Memory B cell (primary cell): ENCODE results near the gene USP32.
"Not testable (repeated sequence)": the region's sequence is repeated elsewhere in the genome, so short reads cannot be mapped to it uniquely, and the experiment has no call there.

ENCODE experiments used
- ATAC-seq: fragments of 150-1000 bp; cut with Tn5 transposase; 2 replicates; pipeline ENCODE4 v1.10.0; 2021; ENCODE audit warnings: low read depth, mild to moderate bottlenecking, moderate library complexity
- DNase-seq, 2 donors: peaks; one replicate each; pipeline ENCODE4 v3.0.0; 2022; ENCODE audit warnings: low spot score in 2 of 2
- H3K27ac Mint-ChIP-seq: one replicate; pipeline ENCODE4 v1.8.0; 2022; ENCODE audit warnings: mild to moderate bottlenecking, moderate library complexity, mixed read lengths
- H3K27me3 Mint-ChIP-seq: one replicate; pipeline ENCODE4 v1.8.0; 2022; ENCODE audit warnings: mixed read lengths
- H3K36me3 Mint-ChIP-seq: one replicate; pipeline ENCODE4 v1.8.0; 2022; ENCODE audit warnings: mild to moderate bottlenecking, mixed read lengths
- H3K4me1 Mint-ChIP-seq: one replicate; pipeline ENCODE4 v1.8.0; 2022; ENCODE audit warnings: mixed read lengths
- H3K4me3 Mint-ChIP-seq: one replicate; pipeline ENCODE4 v1.8.0; 2022; ENCODE audit warnings: mild to moderate bottlenecking, moderate library complexity, mixed read lengths
- H3K9me3 Mint-ChIP-seq: one replicate; pipeline ENCODE4 v1.8.0; 2022; ENCODE audit warnings: mixed read lengths

Gene USP32

GRCh38 chr17:60419875-60420274, 27.9 kb upstream of the USP32 start:
- not testable (repeated sequence) for ATAC-seq, H3K4me1 Mint-ChIP-seq, H3K4me3 Mint-ChIP-seq, H3K9me3 Mint-ChIP-seq, H3K36me3 Mint-ChIP-seq, DNase-seq, H3K27me3 Mint-ChIP-seq, H3K27ac Mint-ChIP-seq

GRCh38 chr17:60419003-60419402, 27.1 kb upstream of the USP32 start:
- not testable (repeated sequence) for H3K9me3 Mint-ChIP-seq, H3K27ac Mint-ChIP-seq, ATAC-seq, DNase-seq, H3K36me3 Mint-ChIP-seq, H3K4me1 Mint-ChIP-seq, H3K4me3 Mint-ChIP-seq, H3K27me3 Mint-ChIP-seq

GRCh38 chr17:60416368-60416925, 24.5 kb upstream of the USP32 start:
- Mint-ChIP-seq H3K4me1 (peaks cover 6% of the 10 kb centered on the region), H3K36me3 (no peaks in the 10 kb centered on the region), H3K27me3 (no peaks in the 10 kb centered on the region), H3K9me3 (no peaks in the 10 kb centered on the region), H3K4me3 (no peak overlapping the region), H3K27ac (no peak overlapping the region)
- ATAC-seq (no peak), DNase-seq (no peak)

GRCh38 chr17:60415146-60415545, 23.2 kb upstream of the USP32 start:
- Mint-ChIP-seq H3K4me3 (no peak overlapping the region), H3K36me3 (no peaks in the 10 kb centered on the region), H3K4me1 (no peaks in the 10 kb centered on the region), H3K9me3 (no peaks in the 10 kb centered on the region), H3K27me3 (no peaks in the 10 kb centered on the region), H3K27ac (no peak overlapping the region)
- ATAC-seq (no peak), DNase-seq (no peak)

GRCh38 chr17:60412701-60413100, 20.8 kb upstream of the USP32 start:
- H3K27ac Mint-ChIP-seq, result no peak overlapping the region
- no peaks in the 10 kb centered on the region for H3K9me3 Mint-ChIP-seq
- H3K4me1 Mint-ChIP-seq, result no peaks in the 10 kb centered on the region
- no peaks in the 10 kb centered on the region for H3K27me3 Mint-ChIP-seq
- no peak overlapping the region for H3K4me3 Mint-ChIP-seq
- no peak for DNase-seq
- H3K36me3 Mint-ChIP-seq, result no peaks in the 10 kb centered on the region
- no peak for ATAC-seq

GRCh38 chr17:60410001-60410400, 18.1 kb upstream of the USP32 start:
- H3K27ac Mint-ChIP-seq, result no peak overlapping the region
- H3K9me3 Mint-ChIP-seq, result no peaks in the 10 kb centered on the region
- no peak for ATAC-seq
- H3K4me1 Mint-ChIP-seq, result peaks cover 3% of the 10 kb centered on the region
- H3K36me3 Mint-ChIP-seq, result no peaks in the 10 kb centered on the region
- DNase-seq, result no peak
- no peaks in the 10 kb centered on the region for H3K27me3 Mint-ChIP-seq
- no peak overlapping the region for H3K4me3 Mint-ChIP-seq

- no peak overlapping the region for H3K27ac Mint-ChIP-seq
- H3K27me3 Mint-ChIP-seq, result no peaks in the 10 kb centered on the region
- ATAC-seq (no peak), DNase-seq (no peak)
- peaks cover 3% of the 10 kb centered on the region for H3K4me1 Mint-ChIP-seq
- H3K9me3 Mint-ChIP-seq, result no peaks in the 10 kb centered on the region
- H3K4me3 Mint-ChIP-seq, result no peak overlapping the region
- no peaks in the 10 kb centered on the region for H3K36me3 Mint-ChIP-seq
Observed at GRCh38 chr17:60406887-60407286, 15.0 kb upstream of the USP32 start.

GRCh38 chr17:60403962-60404361, 12.0 kb upstream of the USP32 start:
- no peaks in the 10 kb centered on the region for H3K9me3 Mint-ChIP-seq
- ATAC-seq (no peak), DNase-seq (no peak)
- no peak overlapping the region for H3K27ac Mint-ChIP-seq
- H3K27me3 Mint-ChIP-seq, result no peaks in the 10 kb centered on the region
- H3K36me3 Mint-ChIP-seq, result no peaks in the 10 kb centered on the region
- H3K4me3 Mint-ChIP-seq, result no peak overlapping the region
- peaks cover 18% of the 10 kb centered on the region for H3K4me1 Mint-ChIP-seq

- DNase-seq, result no peak
- no peaks in the 10 kb centered on the region for H3K36me3 Mint-ChIP-seq
- ATAC-seq, result no peak
- no peak overlapping the region for H3K4me3 Mint-ChIP-seq
- H3K4me1 Mint-ChIP-seq, result peaks cover 18% of the 10 kb centered on the region
- H3K9me3 Mint-ChIP-seq, result no peaks in the 10 kb centered on the region
- H3K27me3 Mint-ChIP-seq, result no peaks in the 10 kb centered on the region
- no peak overlapping the region for H3K27ac Mint-ChIP-seq
Observed at GRCh38 chr17:60403523-60403810, 11.5 kb upstream of the USP32 start.

- H3K36me3 Mint-ChIP-seq, result no peaks in the 10 kb centered on the region
- DNase-seq, result no peak
- no peaks in the 10 kb centered on the region for H3K27me3 Mint-ChIP-seq
Observed at GRCh38 chr17:60401819-60402218, 9.9 kb upstream of the USP32 start.

GRCh38 chr17:60398227-60398959, 6.5 kb upstream of the USP32 start:
- Mint-ChIP-seq H3K4me1 (peaks cover 30% of the 10 kb centered on the region), H3K27me3 (no peaks in the 10 kb centered on the region), H3K27ac (peak overlapping the region; percentile 78), H3K4me3 (peak overlapping the region; percentile 58), H3K9me3 (no peaks in the 10 kb centered on the region), H3K36me3 (no peaks in the 10 kb centered on the region)
- ATAC-seq (peak; percentile 95), DNase-seq (peak; percentile 54 to 79)

More at GRCh38 chr17:60401819-60402218, 9.9 kb upstream of the USP32 start:
- Mint-ChIP-seq H3K27ac (no peak overlapping the region), H3K9me3 (no peaks in the 10 kb centered on the region), H3K4me1 (peaks cover 17% of the 10 kb centered on the region), H3K4me3 (no peak overlapping the region)
- no peak for ATAC-seq

GRCh38 chr17:60396412-60396811, 4.5 kb upstream of the USP32 start:
- ATAC-seq (no peak), DNase-seq (no peak)
- Mint-ChIP-seq H3K4me1 (peaks cover 39% of the 10 kb centered on the region), H3K36me3 (no peaks in the 10 kb centered on the region), H3K27ac (peak overlapping the region; percentile 78), H3K9me3 (no peaks in the 10 kb centered on the region), H3K4me3 (no peak overlapping the region), H3K27me3 (no peaks in the 10 kb centered on the region)

GRCh38 chr17:60395508-60396065, 3.7 kb upstream of the USP32 start:
- no peak for DNase-seq
- no peaks in the 10 kb centered on the region for H3K9me3 Mint-ChIP-seq
- no peak for ATAC-seq
- H3K4me3 Mint-ChIP-seq, result no peak overlapping the region
- H3K27me3 Mint-ChIP-seq, result no peaks in the 10 kb centered on the region
- H3K27ac Mint-ChIP-seq, result peak overlapping the region; percentile 78
- H3K4me1 Mint-ChIP-seq, result peaks cover 42% of the 10 kb centered on the region
- H3K36me3 Mint-ChIP-seq, result no peaks in the 10 kb centered on the region

GRCh38 chr17:60393840-60394723, 2.1 kb upstream of the USP32 start:
- no peak for DNase-seq
- peak overlapping the region; percentile 63 for H3K27ac Mint-ChIP-seq
- ATAC-seq, result no peak
- peaks cover 39% of the 10 kb centered on the region for H3K4me1 Mint-ChIP-seq
- no peaks in the 10 kb centered on the region for H3K27me3 Mint-ChIP-seq
- H3K9me3 Mint-ChIP-seq, result no peaks in the 10 kb centered on the region
- H3K4me3 Mint-ChIP-seq, result no peak overlapping the region
- no peaks in the 10 kb centered on the region for H3K36me3 Mint-ChIP-seq
